ENCODE measurements around the gene TMEM247.

TMEM247 gene

GRCh38 chr2:46528880-46529279 lies 49.5 kb downstream of the TMEM247 start:
- no peak for DNase-seq
- Histone ChIP-seq H3K9me3 (ENCODE audit: severe bottlenecking) (no peaks in the 10 kb centered on the region), H3K27me3 (ENCODE audit: insufficient read depth, low read depth, severe bottlenecking) (no peaks in the 10 kb centered on the region), H3K4me3 (ENCODE audit: low read depth, low read length) (no peak overlapping the region), H3K36me3 (no peaks in the 10 kb centered on the region), H3K27ac (no peak overlapping the region)
- no peak for TF ChIP-seq CTCF (IDR thresholded peaks at IDR 0.05; ENCODE audit: low read depth, low read length)

GRCh38 chr2:46530639-46531038 lies 51.3 kb downstream of the TMEM247 start:
- TF ChIP-seq CTCF (IDR thresholded peaks at IDR 0.05; ENCODE audit: low read depth, low read length), result no peak

GRCh38 chr2:46531863-46532262 lies 52.5 kb downstream of the TMEM247 start:
- H3K9me3 ChIP-seq (ENCODE audit: severe bottlenecking), result no peaks in the 10 kb centered on the region
- H3K4me3 ChIP-seq (ENCODE audit: low read depth, low read length), result no peak overlapping the region
- no peaks in the 10 kb centered on the region; the same call in 1 of the 2 replicates for H3K36me3 ChIP-seq
- DNase-seq, result no peak
- H3K27ac ChIP-seq, result no peak overlapping the region
- no peak for TF ChIP-seq CTCF (IDR thresholded peaks at IDR 0.05; ENCODE audit: low read depth, low read length)
- no peaks in the 10 kb centered on the region for H3K27me3 ChIP-seq (ENCODE audit: insufficient read depth, low read depth, severe bottlenecking)

More at GRCh38 chr2:46530639-46531038, 51.3 kb downstream of the TMEM247 start:
- Histone ChIP-seq H3K9me3 (ENCODE audit: severe bottlenecking) (no peaks in the 10 kb centered on the region), H3K27me3 (ENCODE audit: insufficient read depth, low read depth, severe bottlenecking) (no peaks in the 10 kb centered on the region), H3K27ac (no peak overlapping the region), H3K4me3 (ENCODE audit: low read depth, low read length) (no peak overlapping the region), H3K36me3 (no peaks in the 10 kb centered on the region)
- no peak for DNase-seq

Measured in WERI-Rb-1 (cell line).